Measurements from ENCODE around the gene PHF11. TPM values are rescaled to one million over a fixed set of nuclear protein-coding genes. Genes with fewer than 3 reads are reported as not detected.

Gene PHF11
- total RNA-seq, 1 experiment from 2014 or later, result 16.0 TPM

GRCh38 chr13:49454388-49455006 is 41.3 kb upstream of the PHF11 start:
- Histone ChIP-seq H3K4me1 (ENCODE audit: insufficient read depth, low read length, poor library complexity, severe bottlenecking) (no peaks in the 10 kb centered on the region), H3K9me3 (ENCODE audit: low read depth, low read length, poor library complexity, severe bottlenecking) (no peaks in the 10 kb centered on the region), H3K4me3 (ENCODE audit: low read depth, low read length, poor library complexity, severe bottlenecking) (no peak overlapping the region), H3K36me3 (ENCODE audit: insufficient read depth, low read length, poor library complexity, severe bottlenecking) (no peaks in the 10 kb centered on the region), H3K27ac (ENCODE audit: low read depth, low read length, poor library complexity, severe bottlenecking) (no peak overlapping the region), H3K27me3 (replicated peaks; ENCODE audit: insufficient read depth, low read depth, low read length, poor library complexity) (no peaks in the 10 kb centered on the region)
- DNase-seq (ENCODE audit: low spot score), result no peak
- no TSS peak for BruUV-seq (replicated peaks)
- ChIA-PET POLR2A (ENCODE audit: low non-redundant PET) (no interaction called here), CTCF (no interaction called here)
- TF ChIP-seq CTCF (conservative IDR thresholded peaks at IDR 0.05; ENCODE audit: low read depth, low read length), result no peak
- no peak for TF ChIP-seq EZH2 (IDR thresholded peaks at IDR 0.05; ENCODE audit: borderline replicate concordance, low read depth, low read length, poor library complexity, severe bottlenecking)
- intact Hi-C loops (cut with micrococcal nuclease; ENCODE audit: unreplicated experiment), result no loop called here

- H3K9me3 ChIP-seq (ENCODE audit: low read depth, low read length, poor library complexity, severe bottlenecking), result no peaks in the 10 kb centered on the region
- no peak overlapping the region for H3K27ac ChIP-seq (ENCODE audit: low read depth, low read length, poor library complexity, severe bottlenecking)
- ChIA-PET POLR2A (ENCODE audit: low non-redundant PET) (no interaction called here), CTCF (no interaction called here)
- H3K4me1 ChIP-seq (ENCODE audit: insufficient read depth, low read length, poor library complexity, severe bottlenecking), result no peaks in the 10 kb centered on the region
- H3K36me3 ChIP-seq (ENCODE audit: insufficient read depth, low read length, poor library complexity, severe bottlenecking), result no peaks in the 10 kb centered on the region
- intact Hi-C loops (cut with micrococcal nuclease; ENCODE audit: unreplicated experiment), result no loop called here
- H3K4me3 ChIP-seq (ENCODE audit: low read depth, low read length, poor library complexity, severe bottlenecking), result no peak overlapping the region
- TF ChIP-seq EZH2 (IDR thresholded peaks at IDR 0.05; ENCODE audit: borderline replicate concordance, low read depth, low read length, poor library complexity, severe bottlenecking) (no peak), CTCF (conservative IDR thresholded peaks at IDR 0.05; ENCODE audit: low read depth, low read length) (no peak)
- H3K27me3 ChIP-seq (replicated peaks; ENCODE audit: insufficient read depth, low read depth, low read length, poor library complexity), result no peaks in the 10 kb centered on the region
- BruUV-seq (replicated peaks), result no TSS peak
- no peak for DNase-seq (ENCODE audit: low spot score)
Observed at GRCh38 chr13:49455007-49455398, 40.8 kb upstream of the PHF11 start.

GRCh38 chr13:49456156-49456555 is 39.6 kb upstream of the PHF11 start:
- Histone ChIP-seq H3K36me3 (ENCODE audit: insufficient read depth, low read length, poor library complexity, severe bottlenecking) (no peaks in the 10 kb centered on the region), H3K27me3 (replicated peaks; ENCODE audit: insufficient read depth, low read depth, low read length, poor library complexity) (no peaks in the 10 kb centered on the region), H3K9me3 (ENCODE audit: low read depth, low read length, poor library complexity, severe bottlenecking) (no peaks in the 10 kb centered on the region), H3K4me3 (ENCODE audit: low read depth, low read length, poor library complexity, severe bottlenecking) (no peak overlapping the region), H3K4me1 (ENCODE audit: insufficient read depth, low read length, poor library complexity, severe bottlenecking) (no peaks in the 10 kb centered on the region), H3K27ac (ENCODE audit: low read depth, low read length, poor library complexity, severe bottlenecking) (no peak overlapping the region)
- CTCF ChIA-PET, result no interaction called here
- BruUV-seq (replicated peaks), result no TSS peak
- intact Hi-C loops (cut with micrococcal nuclease; ENCODE audit: unreplicated experiment), result no loop called here
- no peak for DNase-seq (ENCODE audit: low spot score)
- POLR2A ChIA-PET (ENCODE audit: low non-redundant PET), result no interaction called here
- TF ChIP-seq CTCF (conservative IDR thresholded peaks at IDR 0.05; ENCODE audit: low read depth, low read length), result no peak
- TF ChIP-seq EZH2 (IDR thresholded peaks at IDR 0.05; ENCODE audit: borderline replicate concordance, low read depth, low read length, poor library complexity, severe bottlenecking), result no peak
